Measurements from ENCODE around the gene ZNF567. TPM values are rescaled to one million over a fixed set of nuclear protein-coding genes. Genes with fewer than 3 reads are reported as not detected.

The ZNF567 gene
- total RNA-seq, 6 experiments from 2014 or later: 2.9 to 5.8 (median 4.2) TPM

- no peak for DNase-seq
- peaks cover 26% of the 10 kb centered on the region for H3K4me1 Mint-ChIP-seq (ENCODE audit: low read depth)
- H3K36me3 Mint-ChIP-seq (ENCODE audit: low read depth): peaks cover 70% of the 10 kb centered on the region
- peak overlapping the region; percentile 8 for H3K4me3 Mint-ChIP-seq
- H3K9me3 Mint-ChIP-seq: peaks cover 64% of the 10 kb centered on the region
- no peak for TF ChIP-seq CTCF (IDR thresholded peaks at IDR 0.05)
- H3K27me3 Mint-ChIP-seq (ENCODE audit: insufficient read depth): peaks cover 5% of the 10 kb centered on the region
- H3K27ac Mint-ChIP-seq: no peak overlapping the region
Observed at GRCh38 chr19:36668646-36669045, 18.8 kb upstream of the ZNF567 start.

GRCh38 chr19:36672368-36672767, 15.0 kb upstream of the ZNF567 start:
- Mint-ChIP-seq H3K9me3 (peaks cover 39% of the 10 kb centered on the region), H3K4me1 (ENCODE audit: low read depth) (0 out of 2 replicates have a peak, but pooled peaks cover 5% of the 10 kb centered on the region), H3K36me3 (ENCODE audit: low read depth) (peaks cover 42% of the 10 kb centered on the region), H3K4me3 (no peak overlapping the region), H3K27ac (no peak overlapping the region), H3K27me3 (ENCODE audit: insufficient read depth) (no peaks in the 10 kb centered on the region)
- TF ChIP-seq CTCF (IDR thresholded peaks at IDR 0.05): no peak
- DNase-seq: no peak

- no peak overlapping the region for H3K27ac Mint-ChIP-seq
- H3K9me3 Mint-ChIP-seq: peaks cover 43% of the 10 kb centered on the region
- no peak for TF ChIP-seq CTCF (IDR thresholded peaks at IDR 0.05)
- no peak for DNase-seq
- H3K4me1 Mint-ChIP-seq (ENCODE audit: low read depth): no peaks in the 10 kb centered on the region
- peaks cover 47% of the 10 kb centered on the region for H3K36me3 Mint-ChIP-seq (ENCODE audit: low read depth)
- H3K27me3 Mint-ChIP-seq (ENCODE audit: insufficient read depth): no peaks in the 10 kb centered on the region
- no peak overlapping the region for H3K4me3 Mint-ChIP-seq
Observed at GRCh38 chr19:36674201-36674600, 13.2 kb upstream of the ZNF567 start.

- no peak for TF ChIP-seq CTCF (IDR thresholded peaks at IDR 0.05)
- no peaks in the 10 kb centered on the region for H3K4me1 Mint-ChIP-seq (ENCODE audit: low read depth)
- H3K4me3 Mint-ChIP-seq: no peak overlapping the region
- no peak for DNase-seq
- peaks cover 34% of the 10 kb centered on the region for H3K9me3 Mint-ChIP-seq
- no peaks in the 10 kb centered on the region for H3K27me3 Mint-ChIP-seq (ENCODE audit: insufficient read depth)
- H3K27ac Mint-ChIP-seq: no peak overlapping the region
- peaks cover 50% of the 10 kb centered on the region for H3K36me3 Mint-ChIP-seq (ENCODE audit: low read depth)
Observed at GRCh38 chr19:36679455-36679854, 8.0 kb upstream of the ZNF567 start.

GRCh38 chr19:36685835-36686234, 1.6 kb upstream of the ZNF567 start:
- DNase-seq: no peak
- peaks cover 60% of the 10 kb centered on the region for H3K36me3 Mint-ChIP-seq (ENCODE audit: low read depth)
- peaks cover 6% of the 10 kb centered on the region for H3K27me3 Mint-ChIP-seq (ENCODE audit: insufficient read depth)
- no peak for TF ChIP-seq CTCF (IDR thresholded peaks at IDR 0.05)
- peaks cover 25% of the 10 kb centered on the region for H3K4me1 Mint-ChIP-seq (ENCODE audit: low read depth)
- peak overlapping the region; percentile 98 for H3K4me3 Mint-ChIP-seq
- H3K9me3 Mint-ChIP-seq: peaks cover 33% of the 10 kb centered on the region
- no peak overlapping the region; the same call in 1 of the 2 replicates for H3K27ac Mint-ChIP-seq

All from HFFc6 (cell line).